Vagina (tissue), 2 donors: ENCODE measurements around the gene GTF3A. TPM values are rescaled to one million over a fixed set of nuclear protein-coding genes. Genes with fewer than 3 reads are reported as not detected.

Experiments used
- DNase-seq, 2 donors: peaks; one replicate each; pipeline ENCODE4 v3.0.0-alpha.2; 2017; ENCODE audit errors: extremely low spot score in 2 of 2
- H3K27ac ChIP-seq: fragments of 200-600 bp; sonication (generic); one replicate; pipeline ENCODE4 v1.5.1; 2019
- H3K27me3 ChIP-seq: fragments of 200-600 bp; sonication (generic); one replicate; pipeline ENCODE4 v1.5.1; 2019
- H3K36me3 ChIP-seq, 2 donors: fragments of 200-600 bp; sonication (generic); one replicate each; pipeline ENCODE4 v1.5.1; 2017 to 2019
- H3K4me1 ChIP-seq: fragments of 200-600 bp; sonication (generic); one replicate; pipeline ENCODE4 v1.5.1; 2019
- H3K4me3 ChIP-seq, 2 donors: fragments of 200-600 bp; sonication (generic); 1 replicate in 1 of 2; 2 replicates in 1 of 2; pipeline ENCODE4 v1.5.1; 2016 to 2019
- H3K9me3 ChIP-seq: fragments of 200-600 bp; sonication (generic); one replicate; pipeline ENCODE4 v1.5.1; 2019
- CTCF ChIP-seq, 3 experiments: fragments of 450-650 bp in 2 of 3; fragments of 200-600 bp in 1 of 3; sonication (generic) in 1 of 3; IDR thresholded peaks; one replicate each; pipeline ENCODE4 v1.5.1; 2017 to 2019; ENCODE audit warnings: antibody characterized with exemption in 3 of 3, mild to moderate bottlenecking in 2 of 3, moderate library complexity in 2 of 3
- POLR2A ChIP-seq, 2 donors: fragments of 450-650 bp; IDR thresholded peaks; one replicate each; pipeline ENCODE4 v1.6.1; 2017; ENCODE audit warnings: antibody characterized with exemption in 2 of 2, mild to moderate bottlenecking in 2 of 2, moderate library complexity in 2 of 2
- POLR2AphosphoS5 ChIP-seq, 2 donors: sonication (generic); formaldehyde crosslinking; IDR thresholded peaks; one replicate each; pipeline ENCODE4 v1.9.0; 2017; ENCODE audit warnings: antibody characterized with exemption in 2 of 2, mild to moderate bottlenecking in 2 of 2, low read depth in 1 of 2; ENCODE audit not compliant: insufficient read depth in 1 of 2
- intact Hi-C: fragments of 100-400 bp; cut with DNase I; formaldehyde crosslinking; loops from one replicate; pipeline ENCODE4 v1.15.1; 2023
- total RNA-seq: library from RNA; depleted of rRNA; stranded (reverse); fragments of >200 nt; gene quantifications from one replicate; pipeline ENCODE4 v1.2.3, GENCODE V29; 2016

GTF3A gene
- total RNA-seq, 1 donor from 2014 or later = 142 TPM

- Histone ChIP-seq H3K27ac (no peak overlapping the region), H3K4me1 (no peaks in the 10 kb centered on the region), H3K36me3 (no peaks in the 10 kb centered on the region), H3K4me3 (no peak overlapping the region), H3K9me3 (no peaks in the 10 kb centered on the region), H3K27me3 (no peaks in the 10 kb centered on the region)
- DNase-seq = no peak
- intact Hi-C loops = no loop called here
- TF ChIP-seq CTCF (IDR thresholded peaks at IDR 0.05) = no peak
- TF ChIP-seq POLR2A (IDR thresholded peaks at IDR 0.05) = no peak
- no peak for TF ChIP-seq POLR2AphosphoS5 (IDR thresholded peaks at IDR 0.05; ENCODE audit: insufficient read depth in 1 of 2, low read depth in 1 of 2)
Observed at GRCh38 chr13:27409013-27409412, 15.4 kb upstream of the GTF3A start.

- Histone ChIP-seq H3K4me3 (no peak overlapping the region), H3K4me1 (no peaks in the 10 kb centered on the region), H3K9me3 (no peaks in the 10 kb centered on the region), H3K36me3 (no peaks in the 10 kb centered on the region), H3K27ac (no peak overlapping the region), H3K27me3 (no peaks in the 10 kb centered on the region)
- DNase-seq = no peak
- intact Hi-C loops = no loop called here
- no peak for TF ChIP-seq CTCF (IDR thresholded peaks at IDR 0.05)
- no peak for TF ChIP-seq POLR2AphosphoS5 (IDR thresholded peaks at IDR 0.05; ENCODE audit: insufficient read depth in 1 of 2, low read depth in 1 of 2)
- no peak for TF ChIP-seq POLR2A (IDR thresholded peaks at IDR 0.05)
Observed at GRCh38 chr13:27411341-27411740, 13.1 kb upstream of the GTF3A start.

GRCh38 chr13:27415116-27415515 is 9.3 kb upstream of the GTF3A start:
- H3K27me3 ChIP-seq = no peaks in the 10 kb centered on the region
- H3K4me3 ChIP-seq = no peak overlapping the region
- no peaks in the 10 kb centered on the region for H3K36me3 ChIP-seq
- no peaks in the 10 kb centered on the region for H3K4me1 ChIP-seq
- intact Hi-C loops = no loop called here
- no peaks in the 10 kb centered on the region for H3K9me3 ChIP-seq
- no peak overlapping the region for H3K27ac ChIP-seq
- no peak for TF ChIP-seq POLR2A (IDR thresholded peaks at IDR 0.05)
- no peak for TF ChIP-seq POLR2AphosphoS5 (IDR thresholded peaks at IDR 0.05; ENCODE audit: insufficient read depth in 1 of 2, low read depth in 1 of 2)
- no peak for TF ChIP-seq CTCF (IDR thresholded peaks at IDR 0.05)
- no peak for DNase-seq

GRCh38 chr13:27419328-27419727 is 5.1 kb upstream of the GTF3A start:
- TF ChIP-seq POLR2A (IDR thresholded peaks at IDR 0.05) (no peak), CTCF (IDR thresholded peaks at IDR 0.05) (no peak), POLR2AphosphoS5 (IDR thresholded peaks at IDR 0.05; ENCODE audit: insufficient read depth in 1 of 2, low read depth in 1 of 2) (no peak)
- Histone ChIP-seq H3K27me3 (no peaks in the 10 kb centered on the region), H3K27ac (no peak overlapping the region), H3K4me1 (peaks cover 7% of the 10 kb centered on the region), H3K36me3 (no peaks in the 10 kb centered on the region), H3K9me3 (no peaks in the 10 kb centered on the region), H3K4me3 (no peak overlapping the region)
- intact Hi-C loops = no loop called here
- no peak for DNase-seq

- Histone ChIP-seq H3K4me1 (peaks cover 24% of the 10 kb centered on the region), H3K9me3 (no peaks in the 10 kb centered on the region), H3K27ac (no peak overlapping the region), H3K36me3 (no peaks in the 10 kb centered on the region), H3K4me3 (no peak overlapping the region), H3K27me3 (no peaks in the 10 kb centered on the region)
- DNase-seq = no peak
- TF ChIP-seq POLR2AphosphoS5 (IDR thresholded peaks at IDR 0.05; ENCODE audit: insufficient read depth in 1 of 2, low read depth in 1 of 2) = no peak
- intact Hi-C loops = no loop called here
Observed at GRCh38 chr13:27421101-27421871, 3.1 kb upstream of the GTF3A start.
